ENCODE data around the gene SETD9. TPM values are rescaled to one million over a fixed set of nuclear protein-coding genes. Genes with fewer than 3 reads are reported as not detected.

Gene SETD9
- total RNA-seq, 1 experiment from 2014 or later, result 6.0 TPM

DNA sequence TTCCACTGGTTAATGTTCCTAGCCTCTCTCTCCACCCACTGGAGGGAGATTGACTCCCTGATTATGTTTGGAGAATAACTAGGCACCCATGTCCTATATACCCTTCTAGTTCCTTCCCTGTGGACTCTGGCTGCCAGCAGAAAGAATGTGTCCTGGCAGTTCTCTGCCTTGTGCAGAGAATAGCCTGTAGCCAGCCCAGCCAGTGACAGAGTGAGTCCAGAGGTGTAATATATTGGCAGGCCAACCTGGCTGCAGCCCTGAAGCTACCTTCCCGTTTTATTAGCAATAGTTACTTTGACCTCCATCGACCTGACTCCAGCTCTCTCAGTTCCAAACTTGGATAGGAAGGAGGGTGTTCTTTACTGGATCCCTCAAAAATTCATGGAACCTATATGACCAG is 8.1 kb downstream of the SETD9 start:
- POLR2A ChIA-PET (ENCODE audit: unreplicated experiment), result no interaction called here
- Histone ChIP-seq H4K20me1 (ENCODE audit: low read length) (no peaks in the 10 kb centered on the region), H3K4me3 (ENCODE audit: low read length) (no peak overlapping the region), H3K79me2 (ENCODE audit: low read length) (no peaks in the 10 kb centered on the region), H3K9me3 (ENCODE audit: low read length) (no peaks in the 10 kb centered on the region), H3K4me2 (ENCODE audit: low read length) (no peak overlapping the region), H3K9ac (ENCODE audit: low read length) (no peak overlapping the region), H3K27me3 (ENCODE audit: low read length) (no peaks in the 10 kb centered on the region), H3K27ac (ENCODE audit: low read length) (no peak overlapping the region), H3K36me3 (ENCODE audit: low read depth, low read length) (0 out of 2 replicates have a peak, but pooled peaks cover 8% of the 10 kb centered on the region), H3F3A (ENCODE audit: low read length, unreplicated experiment) (no peaks in the 10 kb centered on the region), H2AFZ (ENCODE audit: low read length) (no peak overlapping the region), H3K9me2 (replicated peaks; ENCODE audit: low read length) (no peaks in the 10 kb centered on the region), H3K4me1 (ENCODE audit: insufficient read depth, low read length) (no peaks in the 10 kb centered on the region)
- TF ChIP-seq, protein P1, sequence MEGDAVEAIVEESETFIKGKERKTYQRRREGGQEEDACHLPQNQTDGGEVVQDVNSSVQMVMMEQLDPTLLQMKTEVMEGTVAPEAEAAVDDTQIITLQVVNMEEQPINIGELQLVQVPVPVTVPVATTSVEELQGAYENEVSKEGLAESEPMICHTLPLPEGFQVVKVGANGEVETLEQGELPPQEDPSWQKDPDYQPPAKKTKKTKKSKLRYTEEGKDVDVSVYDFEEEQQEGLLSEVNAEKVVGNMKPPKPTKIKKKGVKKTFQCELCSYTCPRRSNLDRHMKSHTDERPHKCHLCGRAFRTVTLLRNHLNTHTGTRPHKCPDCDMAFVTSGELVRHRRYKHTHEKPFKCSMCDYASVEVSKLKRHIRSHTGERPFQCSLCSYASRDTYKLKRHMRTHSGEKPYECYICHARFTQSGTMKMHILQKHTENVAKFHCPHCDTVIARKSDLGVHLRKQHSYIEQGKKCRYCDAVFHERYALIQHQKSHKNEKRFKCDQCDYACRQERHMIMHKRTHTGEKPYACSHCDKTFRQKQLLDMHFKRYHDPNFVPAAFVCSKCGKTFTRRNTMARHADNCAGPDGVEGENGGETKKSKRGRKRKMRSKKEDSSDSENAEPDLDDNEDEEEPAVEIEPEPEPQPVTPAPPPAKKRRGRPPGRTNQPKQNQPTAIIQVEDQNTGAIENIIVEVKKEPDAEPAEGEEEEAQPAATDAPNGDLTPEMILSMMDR (conservative IDR thresholded peaks at IDR 0.05; ENCODE audit: low read depth, low read length), result no peak
- TF ChIP-seq EZH2 (IDR thresholded peaks at IDR 0.05; ENCODE audit: low read length, unreplicated experiment) (no peak), EZH2phosphoT487 (IDR thresholded peaks at IDR 0.05; ENCODE audit: borderline replicate concordance, low read length) (no peak)
- CTCF ChIA-PET, result no interaction called here
- DNase-seq (no peak), ATAC-seq (no peak)
- intact Hi-C loops (cut with micrococcal nuclease), result no loop called here
- no TSS peak for BruUV-seq (replicated peaks)

DNA sequence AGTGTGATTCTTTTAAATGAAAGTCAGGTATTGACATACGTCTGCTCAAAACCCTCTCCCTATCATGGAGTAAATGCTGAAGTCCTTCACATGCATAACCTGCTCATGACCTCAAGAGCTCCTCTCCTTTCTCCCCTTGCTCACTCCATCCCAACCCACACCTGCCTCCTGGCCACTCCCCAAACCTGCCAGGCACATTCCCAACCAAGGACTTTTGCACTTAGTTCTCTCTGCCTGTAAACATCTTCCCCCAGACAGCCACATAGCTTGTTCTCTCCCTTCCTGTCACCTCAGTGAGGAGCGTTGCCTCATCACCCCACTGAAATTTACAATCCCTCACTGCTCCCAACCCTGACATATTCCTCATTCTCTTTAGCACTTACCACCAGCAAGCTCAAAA is 8.7 kb downstream of the SETD9 start:
- no peaks in the 10 kb centered on the region for H4K20me1 ChIP-seq (ENCODE audit: low read length)
- H2AFZ ChIP-seq (ENCODE audit: low read length), result no peak overlapping the region
- H3K36me3 ChIP-seq (ENCODE audit: low read depth, low read length), result peaks cover 11% of the 10 kb centered on the region; the same call in 1 of the 2 replicates
- no peaks in the 10 kb centered on the region for H3K9me3 ChIP-seq (ENCODE audit: low read length)
- H3K27me3 ChIP-seq (ENCODE audit: low read length), result no peaks in the 10 kb centered on the region
- DNase-seq, result no peak
- no peak for ATAC-seq
- intact Hi-C loops (cut with micrococcal nuclease), result no loop called here
- H3K4me3 ChIP-seq (ENCODE audit: low read length), result no peak overlapping the region
- H3K9ac ChIP-seq (ENCODE audit: low read length), result no peak overlapping the region
- no peak overlapping the region for H3K27ac ChIP-seq (ENCODE audit: low read length)
- POLR2A ChIA-PET (ENCODE audit: unreplicated experiment), result no interaction called here
- H3K9me2 ChIP-seq (replicated peaks; ENCODE audit: low read length), result no peaks in the 10 kb centered on the region
- no peak overlapping the region for H3K4me2 ChIP-seq (ENCODE audit: low read length)
- TF ChIP-seq EZH2 (IDR thresholded peaks at IDR 0.05; ENCODE audit: low read length, unreplicated experiment), result no peak
- TF ChIP-seq, protein P1 (conservative IDR thresholded peaks at IDR 0.05; ENCODE audit: low read depth, low read length), result no peak
- TF ChIP-seq EZH2phosphoT487 (IDR thresholded peaks at IDR 0.05; ENCODE audit: borderline replicate concordance, low read length), result no peak
- no TSS peak for BruUV-seq (replicated peaks)
- no peaks in the 10 kb centered on the region for H3F3A ChIP-seq (ENCODE audit: low read length, unreplicated experiment)
- CTCF ChIA-PET, result no interaction called here
- no peaks in the 10 kb centered on the region for H3K79me2 ChIP-seq (ENCODE audit: low read length)
- no peaks in the 10 kb centered on the region for H3K4me1 ChIP-seq (ENCODE audit: insufficient read depth, low read length)

DNA sequence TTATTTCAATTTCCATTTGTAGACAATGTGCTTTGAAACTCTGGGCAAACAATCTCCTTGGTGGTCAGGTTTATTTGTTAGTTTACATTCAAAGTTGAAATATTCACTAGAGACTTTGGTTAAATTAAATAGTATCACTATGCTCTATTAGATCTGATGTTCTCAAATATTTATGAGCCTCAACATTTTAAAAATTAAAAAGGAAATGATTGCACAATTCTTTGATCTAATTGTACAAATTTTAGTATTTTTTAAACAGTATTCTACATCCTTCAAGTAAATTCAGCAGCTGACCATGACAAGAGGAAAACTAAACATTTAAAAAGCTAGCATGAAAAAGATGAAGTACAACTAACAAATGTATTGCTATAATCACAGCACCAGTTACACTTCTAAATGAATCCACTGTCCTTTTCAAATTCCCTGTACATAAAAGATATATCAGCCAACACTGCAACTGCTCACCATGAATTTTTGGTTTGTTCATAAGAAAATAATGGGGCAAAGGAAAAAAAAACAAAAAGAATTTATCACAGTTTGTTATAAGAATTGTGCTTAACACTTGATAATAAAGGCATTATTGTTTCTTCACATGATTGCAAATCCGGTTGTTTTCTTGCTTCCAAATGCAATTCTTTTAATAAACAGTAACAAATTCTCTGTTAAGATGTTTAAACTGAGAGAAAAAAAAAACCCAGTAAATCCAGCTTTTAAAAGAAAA is 10.7 kb downstream of the SETD9 start:
- Histone ChIP-seq H3K9ac (ENCODE audit: low read length) (no peak overlapping the region), H3K27me3 (ENCODE audit: low read length) (no peaks in the 10 kb centered on the region), H3K9me3 (ENCODE audit: low read length) (no peaks in the 10 kb centered on the region), H3K36me3 (ENCODE audit: low read depth, low read length) (peaks cover 16% of the 10 kb centered on the region), H2AFZ (ENCODE audit: low read length) (no peak overlapping the region), H3K4me2 (ENCODE audit: low read length) (no peak overlapping the region), H3K4me1 (ENCODE audit: insufficient read depth, low read length) (no peaks in the 10 kb centered on the region), H3K9me2 (replicated peaks; ENCODE audit: low read length) (no peaks in the 10 kb centered on the region), H3F3A (ENCODE audit: low read length, unreplicated experiment) (no peaks in the 10 kb centered on the region), H3K4me3 (ENCODE audit: low read length) (no peak overlapping the region), H3K27ac (ENCODE audit: low read length) (no peak overlapping the region), H4K20me1 (ENCODE audit: low read length) (no peaks in the 10 kb centered on the region), H3K79me2 (ENCODE audit: low read length) (no peaks in the 10 kb centered on the region)
- intact Hi-C loops (cut with micrococcal nuclease), result no loop called here
- CTCF ChIA-PET, result no interaction called here
- ATAC-seq (no peak), DNase-seq (no peak)
- POLR2A ChIA-PET (ENCODE audit: unreplicated experiment), result no interaction called here
- no TSS peak for BruUV-seq (replicated peaks)
- TF ChIP-seq, protein P1 (conservative IDR thresholded peaks at IDR 0.05; ENCODE audit: low read depth, low read length), result no peak
- TF ChIP-seq EZH2phosphoT487 (IDR thresholded peaks at IDR 0.05; ENCODE audit: borderline replicate concordance, low read length), result no peak
- TF ChIP-seq EZH2 (IDR thresholded peaks at IDR 0.05; ENCODE audit: low read length, unreplicated experiment), result no peak
